K562 (cell line): ENCODE measurements around the gene BCKDHB. TPM values are rescaled to one million over a fixed set of nuclear protein-coding genes. Genes with fewer than 3 reads are reported as not detected.

Source experiments
- ATAC-seq: fragments of 200-7000 bp; cut with Tn5 transposase; 3 replicates; pipeline ENCODE4 v1.9.1; 2020; ENCODE audit warnings: moderate library complexity
- BruUV-seq: library from RNA; stranded (reverse); fragments of 400-500 nt; replicated peaks from 2 replicates; lab custom pipeline; 2021; lab: Mats Ljungman, UMichigan
- CTCF ChIA-PET: fragments of 300-600 bp; formaldehyde crosslinking; extraction: SDS; loops from one replicate; lab custom pipeline; 2021; ENCODE audit warnings: low intra/inter-chr PET ratio; lab: Yijun Ruan, JAX
- POLR2A ChIA-PET: fragments of 300-600, 350-650 bp; sonication (Branson Sonifier 250); formaldehyde crosslinking; extraction: SDS; loops from one replicate; lab custom pipeline; 2021; ENCODE audit warnings: antibody characterized with exemption, inconsistent platforms; lab: Yijun Ruan, JAX
- DNase-seq, 4 experiments: peaks; one replicate each; pipeline versions ENCODE4 v3.0.0 to v3.0.0-alpha.2; 2011 to 2018; ENCODE audit warnings: low spot score in 3 of 4, mixed read lengths in 3 of 4; ENCODE audit errors: extremely low read depth in 1 of 4
- FAIRE-seq: peaks from 2 replicates; lab custom pipeline; 2011; peaks lifted over from hg19 to GRCh38; lab: Jason Lieb, UNC
- H2AFZ ChIP-seq: 2 replicates; pipeline ENCODE4 v1.6.0; 2011; ENCODE audit warnings: low read depth, low read length, control low read depth, inconsistent platforms
- H3K27ac ChIP-seq: fragments of 200-600 bp; 3 replicates; pipeline ENCODE4 v1.8.0; 2011; ENCODE audit warnings: low read depth, mild to moderate bottlenecking, control low read depth, inconsistent platforms, low read length, moderate library complexity, mixed read lengths; ENCODE audit errors: extremely low read depth
- H3K27me3 ChIP-seq, 2 experiments: fragments of 300-600 bp in 1 of 2; 2 replicates in 1 of 2; 3 replicates in 1 of 2; pipeline versions ENCODE4 v1.6.0 to v1.8.0; 2011; ENCODE audit warnings: inconsistent platforms in 2 of 2, low read length in 2 of 2, mild to moderate bottlenecking in 1 of 2, mixed read lengths in 1 of 2, moderate library complexity in 1 of 2; ENCODE audit not compliant: control insufficient read depth in 2 of 2, insufficient read depth in 2 of 2
- H3K36me3 ChIP-seq: fragments of 300-600 bp; 3 replicates; pipeline ENCODE4 v1.8.0; 2011; ENCODE audit warnings: mild to moderate bottlenecking, low read length, inconsistent platforms; ENCODE audit not compliant: control insufficient read depth, insufficient read depth
- H3K4me1 ChIP-seq, 2 experiments: fragments of 200-600 bp in 1 of 2; replicated peaks in 1 of 2; 2 replicates in 1 of 2; 3 replicates in 1 of 2; pipeline versions ENCODE4 v1.5.1 to v1.8.0; 2011; ENCODE audit warnings: inconsistent platforms in 2 of 2, low read length in 2 of 2, mild to moderate bottlenecking in 1 of 2, mixed read lengths in 1 of 2, moderate library complexity in 1 of 2; ENCODE audit not compliant: control insufficient read depth in 2 of 2, insufficient read depth in 2 of 2
- H3K4me2 ChIP-seq: 2 replicates; pipeline ENCODE4 v1.6.1; 2011; ENCODE audit warnings: low read length, control low read depth, inconsistent platforms, mixed read lengths; ENCODE audit not compliant: insufficient read depth
- H3K4me3 ChIP-seq: fragments of 200-600 bp; sonication (generic), shearing (Covaris generic); 2 replicates; pipeline ENCODE4 v1.5.1; 2016; ENCODE audit warnings: control low read depth, inconsistent platforms
- H3K79me2 ChIP-seq: fragments of 200-600 bp; 3 replicates; pipeline ENCODE4 v1.8.0; 2011; ENCODE audit warnings: low read length, inconsistent platforms; ENCODE audit not compliant: control insufficient read depth, insufficient read depth
- H3K9ac ChIP-seq, 2 experiments: 2 replicates each; pipeline versions ENCODE4 v1.6.0 to v1.6.1; 2011; ENCODE audit warnings: low read depth in 2 of 2, low read length in 2 of 2, control low read depth in 1 of 2, inconsistent platforms in 1 of 2, mild to moderate bottlenecking in 1 of 2, mixed read lengths in 1 of 2; ENCODE audit not compliant: insufficient read depth in 1 of 2
- H3K9me1 ChIP-seq: one replicate; pipeline ENCODE4 v1.6.0; 2011; ENCODE audit warnings: inconsistent platforms, mild to moderate bottlenecking, low read length, moderate library complexity; ENCODE audit not compliant: control insufficient read depth, insufficient read depth
- H3K9me3 ChIP-seq: replicated peaks from 2 replicates; pipeline ENCODE4 v1.5.1; 2011; ENCODE audit warnings: low read depth, low read length, inconsistent platforms; ENCODE audit not compliant: control insufficient read depth, insufficient read depth
- H4K20me1 ChIP-seq: replicated peaks from 2 replicates; pipeline ENCODE4 v1.6.1; 2011; ENCODE audit warnings: low read length, inconsistent platforms, mixed read lengths; ENCODE audit not compliant: control insufficient read depth, insufficient read depth
- C11orf30 ChIP-seq: fragments of 450-650 bp; IDR thresholded peaks from 2 replicates; pipeline ENCODE4 v1.6.1; 2016; ENCODE audit warnings: low read depth, mild to moderate bottlenecking
- MAFF ChIP-seq: IDR thresholded peaks from 2 replicates; pipeline ENCODE4 v1.6.1; 2012; ENCODE audit warnings: low read length, improper control_type of control experiment
- MAFG ChIP-seq: fragments of 450-650 bp; conservative IDR thresholded peaks from 2 replicates; pipeline ENCODE4 v1.6.1; 2016; ENCODE audit warnings: missing genetic modification characterization, missing compliant biosample characterization
- MAFK ChIP-seq: IDR thresholded peaks from 2 replicates; pipeline ENCODE4 v1.6.1; 2011; ENCODE audit warnings: low read length, improper control_type of control experiment
- MAZ ChIP-seq, 2 experiments: fragments of 450-650 bp in 1 of 2; sonication (generic) in 1 of 2; formaldehyde crosslinking; IDR thresholded peaks in 1 of 2; conservative IDR thresholded peaks in 1 of 2; 2 replicates each; pipeline versions ENCODE4 v1.4.0 to v1.5.0; 2020; ENCODE audit warnings: mild to moderate bottlenecking in 1 of 2, missing genetic modification reagents in 1 of 2
- MBD1 ChIP-seq: fragments of 250-450 bp; sonication (Bioruptor Pico); IDR thresholded peaks from 2 replicates; pipeline ENCODE4 v1.8.0; 2022; ENCODE audit warnings: inconsistent platforms
- RCOR1 ChIP-seq, 2 experiments: IDR thresholded peaks; 2 replicates each; pipeline ENCODE4 v1.6.1; 2012; ENCODE audit warnings: low read depth in 2 of 2, low read length in 2 of 2, borderline replicate concordance in 1 of 2, improper control_type of control experiment in 1 of 2
- TRIM24 ChIP-seq, 2 experiments: fragments of 450-650 bp; IDR thresholded peaks; 2 replicates each; pipeline ENCODE4 v1.6.1; 2016
- ZNF316 ChIP-seq: fragments of 450-650 bp; IDR thresholded peaks from 2 replicates; pipeline ENCODE4 v1.6.1; 2016
- WGBS: fragments of 100-300 bp; shearing (Covaris generic); methylation state at CpG from one replicate; pipeline ENCODE4 v1.1.6; 2016; ENCODE audit warnings: low coverage, mixed read lengths; ENCODE audit not compliant: insufficient coverage; ENCODE audit errors: missing lambda C conversion rate; 5-methylcytosine and 5-hydroxymethylcytosine counted together
- in situ Hi-C: fragments of 300-500 bp; cut with MboI; formaldehyde crosslinking; loops from 4 replicates; pipeline ENCODE4 v1.15.0; 2018; ENCODE audit warnings: inconsistent platforms, mixed read lengths
- intact Hi-C: fragments of 100-400 bp; cut with micrococcal nuclease; formaldehyde crosslinking; loops from 2 replicates; pipeline ENCODE4 v1.14.2; 2022
- polyA plus RNA-seq, 8 experiments: library from polyadenylated mRNA; depleted of rRNA in 4 of 8; stranded (reverse) in 5 of 8; unstranded in 3 of 8; fragments of >200 nt; fragmentation: Nextera tagmentation in 2 of 8; fragmentation: Illumina TruSeq in 1 of 8; extraction: Ambion mirVana in 2 of 8; extraction: Trizol in 1 of 8; gene quantifications; 2 replicates each; pipeline versions ENCODE4 v1.2.1 to v1.2.3, GENCODE V29; 2011 to 2014; ENCODE audit warnings: inconsistent platforms in 1 of 8, missing spikeins in 1 of 8
- total RNA-seq, 7 experiments: library from RNA; depleted of rRNA in 6 of 7; stranded (reverse); fragments of >200 nt in 6 of 7; fragmentation: Illumina TruSeq in 2 of 7; extraction: Trizol in 2 of 7; gene quantifications; 2 replicates each; pipeline versions ENCODE4 v1.2.1 to v1.2.3, GENCODE V29; 2011 to 2021; ENCODE audit warnings: low replicate concordance in 1 of 7

BCKDHB gene
- total and polyA plus RNA-seq, 9 of the 15 experiments (the other 6 are each of a cell fraction or from before 2014, with no cell fraction given), result 4.1 to 23.7 (median 7.5) TPM

DNA sequence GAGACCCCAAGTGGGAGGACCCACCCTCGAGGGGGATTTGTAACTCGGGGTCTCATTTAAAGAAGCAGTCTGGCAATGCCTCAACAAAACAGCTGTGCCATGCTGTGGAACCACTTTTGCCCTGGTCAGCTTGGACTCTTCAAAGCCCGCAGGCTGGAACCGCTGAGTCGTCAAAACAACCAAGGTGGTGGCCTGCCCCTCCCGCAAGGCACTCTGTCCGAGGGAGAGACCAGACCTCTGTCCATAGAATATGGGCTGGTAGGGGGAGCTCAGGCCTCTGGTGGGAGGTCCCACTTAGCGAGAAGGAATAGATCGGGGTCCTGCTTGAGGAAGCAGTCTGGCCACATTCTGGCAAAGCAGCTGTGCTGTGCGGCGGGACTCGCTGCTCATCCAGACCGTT is 208.1 kb downstream of the BCKDHB start:
- no peaks in the 10 kb centered on the region for H4K20me1 ChIP-seq
- H3K79me2 ChIP-seq, result no peaks in the 10 kb centered on the region
- no TSS peak for BruUV-seq
- H2AFZ ChIP-seq, result no peak overlapping the region
- no peak overlapping the region for H3K9ac ChIP-seq
- in situ Hi-C loops (no loop called here), intact Hi-C loops (no loop called here)
- ATAC-seq (no peak), DNase-seq (no peak), FAIRE-seq (no peak)
- H3K9me1 ChIP-seq, result no peaks in the 10 kb centered on the region
- H3K36me3 ChIP-seq, result no peaks in the 10 kb centered on the region
- H3K9me3 ChIP-seq, result no peaks in the 10 kb centered on the region
- WGBS, result 31% methylated on average over 8 of the region's 13 CpGs
- POLR2A ChIA-PET, result no interaction called here
- no peak overlapping the region for H3K4me3 ChIP-seq
- TF ChIP-seq MAFF (peak; percentile 76), C11orf30 (peak; percentile 73; the same call in 1 of the 2 replicates), MBD1 (CRISPR knock-in tag) (no peak), MAZ (CRISPR knock-in tag; conservative IDR thresholded peaks at IDR 0.05 in 1 of 2, IDR thresholded peaks at IDR 0.05 in 1 of 2) (no peak), ZNF316 (peak; percentile 78), MAFG (tag) (peak; percentile 60), TRIM24 (IDR thresholded peaks at IDR 0.05) (no peak), RCOR1 (IDR thresholded peaks at IDR 0.05; ENCODE audit: borderline replicate concordance in 1 of 2, low read depth in 2 of 2, low read length in 2 of 2) (no peak), MAFK (peak; percentile 78)
- H3K4me1 ChIP-seq, result no peaks in the 10 kb centered on the region
- H3K27ac ChIP-seq, result no peak overlapping the region
- CTCF ChIA-PET, result no interaction called here
- no peak overlapping the region for H3K4me2 ChIP-seq
- no peaks in the 10 kb centered on the region for H3K27me3 ChIP-seq
